Naive thymus-derived CD8-positive, alpha-beta T cell (primary cell): ENCODE measurements around the gene PLEKHA7. TPM values are rescaled to one million over a fixed set of nuclear protein-coding genes. Genes with fewer than 3 reads are reported as not detected.
A peak's percentile ranks its signal among the peaks of the same experiment; 100 is the strongest.

Experiments
- ATAC-seq, 2 donors: fragments of 150-1000 bp; cut with Tn5 transposase in 1 of 2; sonication (Bioruptor Pico), chemical (Tn5 transposase) in 1 of 2; 1 replicate in 1 of 2; 2 replicates in 1 of 2; pipeline ENCODE4 v1.10.0; 2021; ENCODE audit warnings: mild to moderate bottlenecking in 2 of 2, moderate library complexity in 2 of 2
- POLR2A ChIA-PET: fragments of 350-600 bp; sonication (Branson Sonifier 250); formaldehyde crosslinking; loops from one replicate; lab custom pipeline; 2021; ENCODE audit warnings: antibody characterized with exemption; lab: Charles Lee
- DNase-seq, 10 donors: peaks; one replicate each; pipeline versions ENCODE4 v3.0.0 to v3.0.0-alpha.2; 2020 to 2022
- H3K27ac Mint-ChIP-seq, 10 donors: one replicate each; pipeline ENCODE4 v1.8.0; 2020 to 2022; ENCODE audit warnings: mild to moderate bottlenecking in 10 of 10, mixed read lengths in 10 of 10, moderate library complexity in 4 of 10, inconsistent platforms in 1 of 10
- H3K27me3 Mint-ChIP-seq, 5 donors: one replicate each; pipeline ENCODE4 v1.8.0; 2021 to 2022; ENCODE audit warnings: mixed read lengths in 5 of 5
- H3K36me3 Mint-ChIP-seq, 3 donors: one replicate each; pipeline ENCODE4 v1.8.0; 2020 to 2022; ENCODE audit warnings: mixed read lengths in 3 of 3, mild to moderate bottlenecking in 2 of 3, inconsistent platforms in 1 of 3
- H3K4me1 Mint-ChIP-seq, 4 donors: one replicate each; pipeline ENCODE4 v1.8.0; 2021 to 2022; ENCODE audit warnings: mixed read lengths in 4 of 4
- H3K4me3 Mint-ChIP-seq, 10 donors: one replicate each; pipeline ENCODE4 v1.8.0; 2020 to 2022; ENCODE audit warnings: mild to moderate bottlenecking in 10 of 10, mixed read lengths in 10 of 10, moderate library complexity in 6 of 10, inconsistent platforms in 1 of 10
- H3K9me3 Mint-ChIP-seq, 9 donors: one replicate each; pipeline ENCODE4 v1.8.0; 2020 to 2022; ENCODE audit warnings: mixed read lengths in 9 of 9, mild to moderate bottlenecking in 3 of 9, inconsistent platforms in 1 of 9, moderate library complexity in 1 of 9
- polyA plus RNA-seq, 3 donors: library from polyadenylated mRNA; unstranded; fragments of 300-500 nt; fragmentation: Illumina TruSeq; gene quantifications; one replicate each; pipeline ENCODE4 v1.2.3, GENCODE V29; 2021
- total RNA-seq, 8 experiments: library from RNA in 2 of 8; stranded (reverse) in 2 of 8; gene quantifications; one replicate each; pipeline ENCODE4 v1.2.3 and lab custom pipeline; 2021 to 2026

The PLEKHA7 gene
- total and polyA plus RNA-seq, 5 experiments from 2014 or later, result 0.77 to 0.96 TPM; not detected in 3

DNA sequence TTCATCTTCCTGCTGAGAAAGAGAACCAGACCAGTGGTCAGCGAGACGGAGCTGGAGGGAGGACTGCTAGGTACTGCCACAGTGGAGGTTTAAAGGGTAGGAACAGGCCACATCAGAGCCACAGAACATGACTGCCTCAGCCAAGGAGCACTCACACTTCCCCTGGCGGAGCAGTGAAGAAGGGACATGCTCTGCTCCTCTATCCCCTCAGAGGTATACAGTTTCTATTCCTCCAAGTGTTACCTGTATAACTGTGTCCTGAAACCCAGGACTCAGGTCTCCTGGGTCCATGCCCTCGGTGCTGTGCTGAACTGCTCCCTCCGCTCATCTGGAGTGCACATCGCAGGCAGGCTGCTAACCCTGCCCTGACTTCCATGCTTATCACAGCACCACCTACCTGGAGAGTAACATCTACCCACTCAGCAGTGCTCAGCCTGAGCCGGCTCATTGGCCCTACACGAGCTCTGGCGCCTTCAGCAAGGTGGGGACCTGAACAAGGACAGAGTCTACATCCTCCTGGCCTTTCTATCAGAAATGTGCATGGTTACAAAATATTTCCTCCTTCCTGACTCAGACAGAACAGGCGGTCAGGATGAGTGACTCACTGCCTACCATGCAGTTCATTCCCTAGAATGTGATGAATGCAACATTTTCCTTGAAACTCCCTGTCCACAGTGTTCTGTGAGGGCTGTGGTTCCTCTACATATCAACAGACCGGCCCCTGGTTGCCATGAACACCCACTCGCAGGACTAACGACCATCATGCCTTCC, 222.8 kb downstream of the PLEKHA7 start:
- DNase-seq, result no peak
- POLR2A ChIA-PET, result no interaction called here
- H3K9me3 Mint-ChIP-seq, result no peaks in the 10 kb centered on the region
- H3K4me3 Mint-ChIP-seq, result no peak overlapping the region
- H3K27me3 Mint-ChIP-seq, result no peaks in the 10 kb centered on the region
- H3K27ac Mint-ChIP-seq, result no peak overlapping the region
- H3K4me1 Mint-ChIP-seq, result peaks cover 6 to 11% (median 7%) of the 10 kb centered on the region in 4 donors
- H3K36me3 Mint-ChIP-seq, result no peaks in the 10 kb centered on the region
- ATAC-seq, result no peak

DNA sequence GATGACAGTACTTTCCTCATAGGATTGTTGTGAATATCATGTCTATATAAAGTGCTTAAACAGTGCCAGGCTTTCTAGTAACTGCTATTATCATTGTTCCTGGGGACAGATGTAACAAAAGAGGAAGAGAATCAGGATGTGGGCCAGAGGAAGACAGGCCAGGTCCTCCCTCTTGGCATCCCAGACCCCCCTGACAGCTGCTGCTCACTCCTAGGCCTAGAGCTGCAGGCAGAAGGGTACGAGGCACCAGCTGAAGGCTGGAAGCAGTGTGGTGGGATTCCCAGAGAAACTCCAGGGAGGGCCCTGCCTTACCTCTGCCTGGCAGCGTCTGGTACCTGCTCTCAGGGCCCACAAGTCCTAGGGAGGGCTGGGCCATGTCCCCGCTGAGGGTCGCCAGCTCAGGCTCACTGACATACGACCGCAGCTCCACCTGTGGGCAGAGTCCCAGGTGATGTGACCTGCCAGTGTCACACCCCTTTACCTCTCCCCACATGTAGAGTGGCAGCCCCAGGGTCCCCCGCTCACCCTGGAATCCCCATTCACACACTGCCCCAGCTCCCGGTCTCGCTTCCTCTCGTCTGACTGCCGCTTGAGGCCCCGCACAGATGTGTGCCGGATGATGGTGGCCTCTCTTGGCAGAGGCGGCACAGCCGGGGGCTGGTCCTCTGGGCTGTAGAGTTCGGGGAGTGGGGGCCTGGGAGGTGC, 223.6 kb downstream of the PLEKHA7 start:
- no peak for DNase-seq
- Mint-ChIP-seq H3K4me3 (no peak overlapping the region), H3K9me3 (no peaks in the 10 kb centered on the region), H3K36me3 (no peaks in the 10 kb centered on the region), H3K27me3 (no peaks in the 10 kb centered on the region), H3K4me1 (peaks cover 6 to 11% (median 8%) of the 10 kb centered on the region in 4 donors), H3K27ac (no peak overlapping the region)
- POLR2A ChIA-PET, result no interaction called here
- ATAC-seq, result no peak

DNA sequence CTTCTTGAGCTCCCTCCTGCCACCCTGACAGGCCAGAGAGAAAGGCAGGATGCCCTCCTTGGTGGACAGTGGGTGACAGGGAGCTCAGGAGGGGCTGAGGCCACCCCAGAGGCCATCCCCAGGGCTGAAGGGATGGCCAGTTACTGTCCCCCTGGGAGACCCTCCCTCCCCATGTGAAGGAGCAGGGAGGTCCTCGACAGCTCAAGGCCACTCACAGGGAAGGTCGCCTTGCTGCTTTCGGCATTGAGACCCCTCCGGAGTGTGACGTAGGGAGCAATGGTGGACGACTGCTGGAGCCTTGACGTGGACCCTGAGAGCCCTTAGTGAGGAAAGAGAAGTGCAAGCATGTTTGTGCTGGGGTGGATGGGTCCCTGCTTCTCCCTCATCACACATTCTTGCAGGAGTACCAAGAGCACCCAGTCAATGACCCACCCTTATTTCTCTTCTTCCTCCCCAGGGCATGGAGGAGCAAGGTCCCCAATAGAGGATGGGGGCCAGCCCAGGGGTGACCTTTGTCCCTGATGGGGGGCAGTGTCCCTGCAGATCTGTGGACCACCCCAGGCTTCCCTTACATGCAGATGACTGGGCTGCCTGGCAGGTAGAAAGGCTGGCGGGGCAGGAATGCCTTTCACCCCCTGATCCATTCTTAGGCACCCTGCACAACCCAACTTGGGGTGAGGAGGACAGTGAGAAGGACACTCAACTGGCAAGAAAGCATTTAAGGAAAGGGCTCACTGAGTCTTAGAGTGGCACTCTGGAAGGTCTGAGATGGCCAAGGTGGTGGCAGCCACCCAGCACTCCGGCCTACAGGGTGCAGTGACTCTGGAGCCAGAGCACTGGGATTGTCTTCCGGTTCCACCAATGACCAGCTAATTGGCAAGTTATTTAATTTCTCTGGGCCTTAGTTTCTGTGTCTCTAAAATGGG, 224.4 kb downstream of the PLEKHA7 start:
- Mint-ChIP-seq H3K27ac (no peak overlapping the region), H3K27me3 (no peaks in the 10 kb centered on the region), H3K4me3 (no peak overlapping the region), H3K4me1 (peaks cover under 1 to 6% (median 4%) of the 10 kb centered on the region in 4 donors), H3K36me3 (no peaks in the 10 kb centered on the region), H3K9me3 (no peaks in the 10 kb centered on the region)
- DNase-seq, result no peak
- POLR2A ChIA-PET, result no interaction called here
- ATAC-seq, result no peak

DNA sequence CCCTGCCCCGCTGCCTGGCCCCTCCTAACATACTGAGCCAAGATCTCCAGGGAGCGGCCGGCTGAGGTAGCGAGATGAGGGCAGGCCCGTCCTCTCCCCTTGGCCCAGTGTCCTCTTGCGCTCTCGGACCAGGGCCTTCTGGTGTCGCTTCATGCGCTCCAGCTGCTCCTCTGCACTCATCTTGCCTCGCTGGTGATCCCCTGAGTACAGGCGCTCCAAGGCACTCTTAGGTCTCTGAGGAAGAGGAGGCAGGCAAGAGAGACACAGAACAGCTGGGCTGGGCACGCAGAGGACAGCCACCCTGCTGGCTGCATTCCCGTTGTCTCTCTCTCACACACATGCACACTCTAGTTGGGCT, 225.2 kb downstream of the PLEKHA7 start:
- Mint-ChIP-seq H3K27ac (peak overlapping the region in 1 of 10 donors; percentile 51), H3K36me3 (no peaks in the 10 kb centered on the region), H3K4me1 (peaks cover 0 to 4% (median 2%) of the 10 kb centered on the region in 4 donors), H3K27me3 (no peaks in the 10 kb centered on the region), H3K9me3 (no peaks in the 10 kb centered on the region), H3K4me3 (no peak overlapping the region)
- POLR2A ChIA-PET, result no interaction called here
- ATAC-seq (no peak), DNase-seq (no peak)

- Mint-ChIP-seq H3K27ac (peak overlapping the region in 1 of 10 donors; percentile 51), H3K9me3 (no peaks in the 10 kb centered on the region), H3K4me1 (peaks cover 0 to 4% (median 2%) of the 10 kb centered on the region in 4 donors), H3K36me3 (no peaks in the 10 kb centered on the region), H3K27me3 (no peaks in the 10 kb centered on the region), H3K4me3 (no peak overlapping the region)
- ATAC-seq (peak; percentile 63 to 64), DNase-seq (peak in 8 of 10 donors; percentile 13 to 49 (median 36))
- POLR2A ChIA-PET, result no interaction called here
Observed at GRCh38 chr11:16788141-16789062, 225.8 kb downstream of the PLEKHA7 start.

DNA sequence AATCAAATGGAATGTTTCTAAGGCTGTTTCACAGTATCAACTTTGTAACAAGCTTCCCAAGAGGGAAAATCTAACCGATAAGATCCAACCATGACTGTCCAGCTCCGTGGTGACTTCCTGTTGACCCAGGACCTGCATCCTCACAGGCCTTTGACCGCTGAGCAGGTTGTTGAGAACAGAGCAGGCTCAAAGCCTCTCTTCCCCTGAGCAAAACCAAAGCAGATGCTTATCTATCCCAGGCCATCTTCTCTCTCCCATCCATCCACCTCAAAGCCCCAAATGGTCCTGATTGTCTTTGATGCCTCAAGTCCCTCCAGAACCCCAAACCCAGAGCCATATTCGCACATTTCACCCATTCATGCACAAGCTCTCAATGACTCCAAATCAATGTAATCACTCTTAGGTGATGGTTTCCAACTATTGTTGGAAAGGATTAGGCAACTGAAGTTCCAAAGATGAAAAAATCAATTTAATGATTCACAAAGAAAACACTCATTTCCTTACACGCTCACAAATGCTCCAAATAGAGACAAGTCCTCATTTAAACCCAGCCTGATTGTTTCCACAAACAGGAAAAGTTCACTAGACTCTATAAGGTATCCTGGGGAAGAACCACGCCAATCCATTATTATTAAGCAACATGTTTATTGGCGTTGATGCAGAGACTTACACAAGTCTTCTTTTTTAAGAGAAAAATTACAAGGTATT, 227.0 kb downstream of the PLEKHA7 start:
- no peak for ATAC-seq
- H3K4me1 Mint-ChIP-seq, result peaks cover 0 to 4% (median 2%) of the 10 kb centered on the region in 4 donors
- H3K27me3 Mint-ChIP-seq, result no peaks in the 10 kb centered on the region
- H3K9me3 Mint-ChIP-seq, result no peaks in the 10 kb centered on the region
- DNase-seq, result no peak
- no peak overlapping the region for H3K27ac Mint-ChIP-seq
- POLR2A ChIA-PET, result no interaction called here
- H3K4me3 Mint-ChIP-seq, result no peak overlapping the region
- no peaks in the 10 kb centered on the region for H3K36me3 Mint-ChIP-seq

DNA sequence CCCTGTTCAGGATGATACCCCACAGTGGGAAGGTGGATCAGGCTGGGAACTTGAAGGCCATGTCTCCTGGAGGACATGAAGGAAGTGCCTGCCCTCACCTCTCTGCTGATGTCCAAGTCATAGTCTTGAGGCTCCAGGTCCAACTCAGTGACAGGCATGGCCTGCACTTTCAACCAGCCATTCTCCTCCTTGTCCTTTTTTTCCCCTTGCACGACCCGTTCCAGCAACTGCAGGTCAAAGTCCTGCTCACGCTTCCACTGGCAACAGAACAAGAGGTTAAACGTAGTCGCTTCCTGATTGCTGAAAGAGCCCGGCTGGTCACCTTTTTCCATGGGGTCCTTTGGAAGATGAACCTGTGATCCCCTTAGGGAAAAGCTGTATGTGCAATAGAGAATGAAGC, 228.1 kb downstream of the PLEKHA7 start:
- DNase-seq (no peak), ATAC-seq (no peak)
- POLR2A ChIA-PET, result interaction anchor here (1.4 kb wide), 1 partner anchor 48 kb away, joined by 3 read pairs; no protein-coding TSS in a partner anchor
- Mint-ChIP-seq H3K4me3 (no peak overlapping the region), H3K9me3 (no peaks in the 10 kb centered on the region), H3K36me3 (no peaks in the 10 kb centered on the region), H3K27me3 (no peaks in the 10 kb centered on the region), H3K27ac (no peak overlapping the region), H3K4me1 (peaks cover 0 to 2% (median 0%) of the 10 kb centered on the region in 4 donors)

DNA sequence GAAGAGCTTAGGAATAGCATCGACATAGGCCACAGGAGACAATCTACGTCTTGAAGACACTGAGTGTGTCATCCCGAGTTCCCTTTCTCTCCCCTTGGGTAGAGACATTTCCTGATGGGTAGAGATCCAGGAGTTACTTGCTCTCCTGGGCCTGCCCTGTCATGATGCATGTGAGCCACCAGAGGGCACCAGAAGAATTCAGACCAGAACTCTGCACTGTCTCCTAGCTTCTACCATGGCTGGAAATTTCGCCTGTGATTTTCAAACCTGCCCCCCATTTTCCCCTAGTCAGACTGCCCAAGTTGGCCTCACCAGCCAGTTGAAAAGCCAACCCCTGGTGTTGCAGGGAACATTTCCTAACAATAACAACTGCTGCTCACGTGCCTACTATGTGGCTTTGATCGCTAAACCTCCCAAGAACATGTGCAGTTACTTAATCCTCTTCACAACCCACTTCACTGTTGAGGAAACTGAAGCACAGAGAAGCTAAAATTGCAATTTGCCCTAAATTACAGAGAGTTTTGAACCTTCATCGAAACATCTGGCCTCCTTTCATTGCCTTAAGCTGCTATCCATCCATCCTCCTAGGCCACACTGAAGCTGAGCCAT, 228.6 kb downstream of the PLEKHA7 start:
- POLR2A ChIA-PET, result interaction anchor here (1.4 kb wide), 1 partner anchor 48 kb away, joined by 3 read pairs; no protein-coding TSS in a partner anchor
- Mint-ChIP-seq H3K4me1 (peaks cover 0 to 2% (median 0%) of the 10 kb centered on the region in 4 donors), H3K9me3 (no peaks in the 10 kb centered on the region), H3K36me3 (no peaks in the 10 kb centered on the region), H3K27ac (no peak overlapping the region), H3K27me3 (no peaks in the 10 kb centered on the region), H3K4me3 (no peak overlapping the region)
- peak in 8 of 10 donors; percentile 18 to 50 (median 37) for DNase-seq
- ATAC-seq, result peak; percentile 75 to 89

DNA sequence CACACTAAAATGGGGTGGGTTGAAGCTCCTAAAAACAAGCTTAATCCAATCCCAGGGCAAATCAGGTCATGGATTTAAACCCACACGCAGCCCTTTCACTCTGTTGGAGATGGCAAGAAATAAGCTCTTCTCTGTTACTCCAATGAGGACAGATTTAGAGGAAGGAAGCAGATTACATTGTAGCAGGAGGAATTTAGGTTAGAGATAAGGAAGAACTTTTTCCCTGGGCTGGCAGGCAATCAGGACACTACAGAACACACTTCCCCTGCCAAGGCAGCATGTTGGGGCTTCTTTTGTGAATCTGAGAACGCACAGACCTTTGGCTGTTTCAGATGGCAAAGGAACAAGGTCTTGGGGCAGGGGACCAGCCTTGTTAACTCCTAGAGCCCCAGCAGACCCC, 229.5 kb downstream of the PLEKHA7 start:
- POLR2A ChIA-PET, result interaction anchor here (0.6 kb wide), 1 partner anchor 16 kb away, joined by 4 read pairs; no protein-coding TSS in a partner anchor
- Mint-ChIP-seq H3K4me1 (peaks cover 0 to 2% (median 0%) of the 10 kb centered on the region in 4 donors), H3K9me3 (no peaks in the 10 kb centered on the region), H3K36me3 (no peaks in the 10 kb centered on the region), H3K27ac (no peak overlapping the region), H3K4me3 (no peak overlapping the region), H3K27me3 (no peaks in the 10 kb centered on the region)
- DNase-seq (no peak), ATAC-seq (no peak)

DNA sequence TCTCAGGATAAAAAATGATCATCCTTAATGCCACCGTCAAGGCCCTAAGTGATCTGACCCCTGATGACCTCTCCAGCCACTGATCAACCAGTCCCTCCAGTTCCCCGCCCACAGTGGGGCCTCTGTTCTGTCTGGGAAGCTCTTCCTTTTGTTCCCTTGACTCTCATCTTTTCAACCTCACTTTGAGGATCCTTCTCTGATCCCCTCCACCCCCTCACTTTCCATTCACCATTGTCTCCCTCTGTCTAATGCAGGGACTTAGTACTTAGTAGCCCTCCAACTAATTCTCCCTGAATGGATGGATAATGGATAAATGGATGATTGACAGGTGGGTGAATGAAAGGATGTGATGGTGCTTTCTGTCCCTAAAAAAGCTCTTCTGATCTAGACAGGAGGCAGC, 230.1 kb downstream of the PLEKHA7 start:
- ATAC-seq, result no peak
- Mint-ChIP-seq H3K4me3 (no peak overlapping the region), H3K27me3 (no peaks in the 10 kb centered on the region), H3K27ac (peak overlapping the region in 1 of 10 donors; percentile 29), H3K36me3 (no peaks in the 10 kb centered on the region), H3K9me3 (no peaks in the 10 kb centered on the region), H3K4me1 (peaks cover 0 to 4% (median 0%) of the 10 kb centered on the region in 4 donors)
- POLR2A ChIA-PET, result no interaction called here
- DNase-seq, result no peak

- Mint-ChIP-seq H3K27me3 (no peaks in the 10 kb centered on the region), H3K9me3 (no peaks in the 10 kb centered on the region), H3K27ac (peak overlapping the region in 1 of 10 donors; percentile 29), H3K4me1 (peaks cover 0 to 4% (median 0%) of the 10 kb centered on the region in 4 donors), H3K4me3 (no peak overlapping the region), H3K36me3 (no peaks in the 10 kb centered on the region)
- POLR2A ChIA-PET, result no interaction called here
- DNase-seq (no peak), ATAC-seq (no peak)
Observed at GRCh38 chr11:16783321-16783801, 230.9 kb downstream of the PLEKHA7 start.
